ENCODE measurements around the gene PARP16. TPM values are rescaled to one million over a fixed set of nuclear protein-coding genes. Genes with fewer than 3 reads are reported as not detected.

The PARP16 gene
- total and polyA plus RNA-seq, 2 experiments from 2014 or later = 3.6 to 4.1 TPM

DNA sequence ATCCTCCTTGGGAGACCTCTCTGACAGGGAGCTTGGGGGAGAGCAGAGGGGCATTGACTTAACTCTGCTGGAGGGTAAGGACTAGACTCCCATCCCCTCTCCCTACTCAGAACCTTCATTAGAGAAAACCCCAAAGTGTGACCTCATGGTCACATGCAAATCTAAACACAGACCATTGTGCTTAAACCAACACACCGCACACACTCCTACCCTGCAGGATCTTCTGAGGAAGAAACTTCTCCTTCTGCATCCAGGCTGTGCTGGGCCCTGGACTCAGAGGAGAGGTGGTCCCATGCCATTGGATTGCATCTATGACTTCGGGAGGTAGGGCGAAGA is 805 bp upstream of the PARP16 start (continued):
- TF ChIP-seq ZNF331 (CRISPR knock-in tag; IDR thresholded peaks at IDR 0.05; ENCODE audit: low read depth) (no peak), STAT1 (IDR thresholded peaks at IDR 0.05; ENCODE audit: unreplicated experiment) (no peak)

GRCh38 chr15:65286069-65286703 is 497 bp downstream of the PARP16 start:
- DNase-seq (ENCODE audit: low spot score) (peak; percentile 76), ATAC-seq (peak; percentile 82)
- Mint-ChIP-seq H3K27me3 (ENCODE audit: insufficient read depth, low read depth, poor library complexity) (peaks cover 13% of the 10 kb centered on the region), H3K27ac (no peak overlapping the region), H3K4me3 (peak overlapping the region; percentile 81), H3K36me3 (ENCODE audit: low read depth) (no peaks in the 10 kb centered on the region), H3K4me1 (peaks cover 14% of the 10 kb centered on the region), H3K9me3 (no peaks in the 10 kb centered on the region)
- H3K4me3 ChIP-seq = peak overlapping the region; percentile 90
- H4K20me1 ChIP-seq (replicated peaks; ENCODE audit: insufficient read depth) = no peaks in the 10 kb centered on the region
- 0 out of 2 replicates have a peak overlapping the region, but pooled peaks have one; percentile 26 for H3K27ac ChIP-seq (ENCODE audit: low read depth)
- no peaks in the 10 kb centered on the region for H3K36me3 ChIP-seq (ENCODE audit: insufficient read depth)
- 0 out of 2 replicates have a peak, but pooled peaks cover 6% of the 10 kb centered on the region for H3F3A ChIP-seq (replicated peaks; ENCODE audit: low read depth)
- H3K4me1 ChIP-seq (ENCODE audit: insufficient read depth) = peaks cover 14% of the 10 kb centered on the region
- peaks cover 29% of the 10 kb centered on the region for H3K27me3 ChIP-seq (ENCODE audit: insufficient read depth)
- H3K9me2 ChIP-seq (ENCODE audit: insufficient read depth) = peaks cover 5% of the 10 kb centered on the region; the same call in 1 of the 2 replicates
- peak overlapping the region; percentile 82 for H3K4me2 ChIP-seq
- H2AFZ ChIP-seq = peak overlapping the region; percentile 100
- no peaks in the 10 kb centered on the region for H3K79me2 ChIP-seq (replicated peaks; ENCODE audit: insufficient read depth)
- TF ChIP-seq JUNB (IDR thresholded peaks at IDR 0.05; ENCODE audit: unreplicated experiment) (no peak), ZNF331 (CRISPR knock-in tag; IDR thresholded peaks at IDR 0.05; ENCODE audit: low read depth) (no peak), POLR2AphosphoS5 (IDR thresholded peaks at IDR 0.05; ENCODE audit: low read depth) (no peak; the same call in none of the 2 replicates), NANOG (IDR thresholded peaks at IDR 0.05; ENCODE audit: borderline replicate concordance) (no peak), ETS1 (IDR thresholded peaks at IDR 0.05) (no peak), ZNF114 (CRISPR knock-in tag; IDR thresholded peaks at IDR 0.05) (no peak), CREB1 (CRISPR knock-in tag; IDR thresholded peaks at IDR 0.05; ENCODE audit: low read depth) (no peak), EZH2phosphoT487 (IDR thresholded peaks at IDR 0.05; ENCODE audit: unreplicated experiment) (no peak), STAT1 (IDR thresholded peaks at IDR 0.05; ENCODE audit: unreplicated experiment) (no peak), EZH2 (IDR thresholded peaks at IDR 0.05; ENCODE audit: low read depth, unreplicated experiment) (no peak)
- TF ChIP-seq, protein P1, sequence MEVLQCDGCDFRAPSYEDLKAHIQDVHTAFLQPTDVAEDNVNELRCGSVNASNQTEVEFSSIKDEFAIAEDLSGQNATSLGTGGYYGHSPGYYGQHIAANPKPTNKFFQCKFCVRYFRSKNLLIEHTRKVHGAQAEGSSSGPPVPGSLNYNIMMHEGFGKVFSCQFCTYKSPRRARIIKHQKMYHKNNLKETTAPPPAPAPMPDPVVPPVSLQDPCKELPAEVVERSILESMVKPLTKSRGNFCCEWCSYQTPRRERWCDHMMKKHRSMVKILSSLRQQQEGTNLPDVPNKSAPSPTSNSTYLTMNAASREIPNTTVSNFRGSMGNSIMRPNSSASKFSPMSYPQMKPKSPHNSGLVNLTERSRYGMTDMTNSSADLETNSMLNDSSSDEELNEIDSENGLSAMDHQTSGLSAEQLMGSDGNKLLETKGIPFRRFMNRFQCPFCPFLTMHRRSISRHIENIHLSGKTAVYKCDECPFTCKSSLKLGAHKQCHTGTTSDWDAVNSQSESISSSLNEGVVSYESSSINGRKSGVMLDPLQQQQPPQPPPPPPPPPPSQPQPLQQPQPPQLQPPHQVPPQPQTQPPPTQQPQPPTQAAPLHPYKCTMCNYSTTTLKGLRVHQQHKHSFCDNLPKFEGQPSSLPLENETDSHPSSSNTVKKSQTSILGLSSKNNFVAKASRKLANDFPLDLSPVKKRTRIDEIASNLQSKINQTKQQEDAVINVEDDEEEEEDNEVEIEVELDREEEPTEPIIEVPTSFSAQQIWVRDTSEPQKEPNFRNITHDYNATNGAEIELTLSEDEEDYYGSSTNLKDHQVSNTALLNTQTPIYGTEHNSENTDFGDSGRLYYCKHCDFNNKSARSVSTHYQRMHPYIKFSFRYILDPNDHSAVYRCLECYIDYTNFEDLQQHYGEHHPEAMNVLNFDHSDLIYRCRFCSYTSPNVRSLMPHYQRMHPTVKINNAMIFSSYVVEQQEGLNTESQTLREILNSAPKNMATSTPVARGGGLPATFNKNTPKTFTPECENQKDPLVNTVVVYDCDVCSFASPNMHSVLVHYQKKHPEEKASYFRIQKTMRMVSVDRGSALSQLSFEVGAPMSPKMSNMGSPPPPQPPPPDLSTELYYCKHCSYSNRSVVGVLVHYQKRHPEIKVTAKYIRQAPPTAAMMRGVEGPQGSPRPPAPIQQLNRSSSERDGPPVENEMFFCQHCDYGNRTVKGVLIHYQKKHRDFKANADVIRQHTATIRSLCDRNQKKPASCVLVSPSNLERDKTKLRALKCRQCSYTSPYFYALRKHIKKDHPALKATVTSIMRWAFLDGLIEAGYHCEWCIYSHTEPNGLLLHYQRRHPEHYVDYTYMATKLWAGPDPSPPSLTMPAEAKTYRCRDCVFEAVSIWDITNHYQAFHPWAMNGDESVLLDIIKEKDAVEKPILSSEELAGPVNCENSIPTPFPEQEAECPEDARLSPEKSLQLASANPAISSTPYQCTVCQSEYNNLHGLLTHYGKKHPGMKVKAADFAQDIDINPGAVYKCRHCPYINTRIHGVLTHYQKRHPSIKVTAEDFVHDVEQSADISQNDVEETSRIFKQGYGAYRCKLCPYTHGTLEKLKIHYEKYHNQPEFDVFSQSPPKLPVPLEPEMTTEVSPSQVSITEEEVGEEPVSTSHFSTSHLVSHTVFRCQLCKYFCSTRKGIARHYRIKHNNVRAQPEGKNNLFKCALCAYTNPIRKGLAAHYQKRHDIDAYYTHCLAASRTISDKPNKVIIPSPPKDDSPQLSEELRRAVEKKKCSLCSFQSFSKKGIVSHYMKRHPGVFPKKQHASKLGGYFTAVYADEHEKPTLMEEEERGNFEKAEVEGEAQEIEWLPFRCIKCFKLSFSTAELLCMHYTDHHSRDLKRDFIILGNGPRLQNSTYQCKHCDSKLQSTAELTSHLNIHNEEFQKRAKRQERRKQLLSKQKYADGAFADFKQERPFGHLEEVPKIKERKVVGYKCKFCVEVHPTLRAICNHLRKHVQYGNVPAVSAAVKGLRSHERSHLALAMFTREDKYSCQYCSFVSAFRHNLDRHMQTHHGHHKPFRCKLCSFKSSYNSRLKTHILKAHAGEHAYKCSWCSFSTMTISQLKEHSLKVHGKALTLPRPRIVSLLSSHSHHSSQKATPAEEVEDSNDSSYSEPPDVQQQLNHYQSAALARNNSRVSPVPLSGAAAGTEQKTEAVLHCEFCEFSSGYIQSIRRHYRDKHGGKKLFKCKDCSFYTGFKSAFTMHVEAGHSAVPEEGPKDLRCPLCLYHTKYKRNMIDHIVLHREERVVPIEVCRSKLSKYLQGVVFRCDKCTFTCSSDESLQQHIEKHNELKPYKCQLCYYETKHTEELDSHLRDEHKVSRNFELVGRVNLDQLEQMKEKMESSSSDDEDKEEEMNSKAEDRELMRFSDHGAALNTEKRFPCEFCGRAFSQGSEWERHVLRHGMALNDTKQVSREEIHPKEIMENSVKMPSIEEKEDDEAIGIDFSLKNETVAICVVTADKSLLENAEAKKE (CRISPR knock-in tag; IDR thresholded peaks at IDR 0.05) = no peak
- TF ChIP-seq, protein P2, sequence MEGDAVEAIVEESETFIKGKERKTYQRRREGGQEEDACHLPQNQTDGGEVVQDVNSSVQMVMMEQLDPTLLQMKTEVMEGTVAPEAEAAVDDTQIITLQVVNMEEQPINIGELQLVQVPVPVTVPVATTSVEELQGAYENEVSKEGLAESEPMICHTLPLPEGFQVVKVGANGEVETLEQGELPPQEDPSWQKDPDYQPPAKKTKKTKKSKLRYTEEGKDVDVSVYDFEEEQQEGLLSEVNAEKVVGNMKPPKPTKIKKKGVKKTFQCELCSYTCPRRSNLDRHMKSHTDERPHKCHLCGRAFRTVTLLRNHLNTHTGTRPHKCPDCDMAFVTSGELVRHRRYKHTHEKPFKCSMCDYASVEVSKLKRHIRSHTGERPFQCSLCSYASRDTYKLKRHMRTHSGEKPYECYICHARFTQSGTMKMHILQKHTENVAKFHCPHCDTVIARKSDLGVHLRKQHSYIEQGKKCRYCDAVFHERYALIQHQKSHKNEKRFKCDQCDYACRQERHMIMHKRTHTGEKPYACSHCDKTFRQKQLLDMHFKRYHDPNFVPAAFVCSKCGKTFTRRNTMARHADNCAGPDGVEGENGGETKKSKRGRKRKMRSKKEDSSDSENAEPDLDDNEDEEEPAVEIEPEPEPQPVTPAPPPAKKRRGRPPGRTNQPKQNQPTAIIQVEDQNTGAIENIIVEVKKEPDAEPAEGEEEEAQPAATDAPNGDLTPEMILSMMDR (conservative IDR thresholded peaks at IDR 0.05; ENCODE audit: low read depth in 2 of 2) = no peak
